Spleen (tissue), 7 donors: ENCODE results near the gene MRPS5.

Source experiments
- CTCF ChIP-seq, 11 experiments: fragments of 200-600 bp in 7 of 11; fragments of 450-650 bp in 4 of 11; sonication (generic) in 4 of 11; IDR thresholded peaks in 8 of 11; conservative IDR thresholded peaks in 3 of 11; 1 replicate in 7 of 11; 2 replicates in 4 of 11; pipeline versions ENCODE4 v1.4.0 to v1.8.0; 2016 to 2021; ENCODE audit warnings: antibody characterized with exemption in 11 of 11, inconsistent platforms in 4 of 11, mild to moderate bottlenecking in 1 of 11
- POLR2A ChIP-seq, 3 donors: fragments of 450-650 bp; IDR thresholded peaks; one replicate each; pipeline ENCODE4 v1.5.1; 2017; ENCODE audit warnings: antibody characterized with exemption in 3 of 3, mild to moderate bottlenecking in 1 of 3
- POLR2AphosphoS5 ChIP-seq, 3 donors: sonication (generic); formaldehyde crosslinking; IDR thresholded peaks; one replicate each; pipeline ENCODE4 v1.5.1; 2017; ENCODE audit warnings: antibody characterized with exemption in 3 of 3
- donor health status: DM: no; HTN: no; CAD: no; lungs with moderate emphysema.
- donor health status: DM: no; HTN: no; CAD: no.
- donor health status: DM: no; HTN: no; CAD: no.

DNA sequence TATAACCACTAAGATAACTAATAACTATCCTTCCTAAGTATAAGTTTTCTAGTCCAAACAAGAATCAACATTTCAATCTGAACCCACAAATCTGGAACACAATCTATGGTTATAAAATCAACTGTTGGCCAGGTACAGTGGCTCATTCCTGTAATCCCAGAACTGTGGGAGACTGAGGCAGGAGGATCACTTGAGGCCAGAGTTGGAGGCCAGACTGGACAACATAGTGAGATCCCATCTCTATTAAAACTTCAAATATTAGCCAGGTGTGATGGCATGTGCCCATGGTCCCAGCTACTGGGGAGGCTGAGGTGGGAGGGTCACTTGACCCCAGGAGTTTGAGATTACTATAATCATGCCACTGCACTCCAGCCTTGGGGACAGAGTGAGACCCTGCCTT, 11.2 kb downstream of the MRPS5 start:
- TF ChIP-seq CTCF (IDR thresholded peaks at IDR 0.05 in 8 of 11, conservative IDR thresholded peaks at IDR 0.05 in 3 of 11) (no peak), POLR2A (IDR thresholded peaks at IDR 0.05) (no peak), POLR2AphosphoS5 (IDR thresholded peaks at IDR 0.05) (no peak)
